ENCODE results near the gene MVB12A.

GRCh38 chr19:17429641-17430113 is 9.8 kb downstream of the MVB12A start:
- TF ChIP-seq RAD51 (IDR thresholded peaks at IDR 0.05) (no peak), RAD21 (IDR thresholded peaks at IDR 0.05; ENCODE audit: insufficient read depth, low read depth, low read length) (no peak), EP300 (IDR thresholded peaks at IDR 0.05; ENCODE audit: borderline replicate concordance in 1 of 2, control insufficient read depth in 1 of 2, low read depth in 2 of 2, low read length in 2 of 2) (no peak), POLR2A (IDR thresholded peaks at IDR 0.05; ENCODE audit: low read depth, low read length) (no peak), SIN3A (IDR thresholded peaks at IDR 0.05; ENCODE audit: low read depth, low read length) (no peak), NBN (IDR thresholded peaks at IDR 0.05) (no peak), POU2F2 (IDR thresholded peaks at IDR 0.05; ENCODE audit: borderline replicate concordance, low read depth, low read length) (no peak), NR2F1 (conservative IDR thresholded peaks at IDR 0.05) (no peak)
- TF ChIP-seq, protein P1, sequence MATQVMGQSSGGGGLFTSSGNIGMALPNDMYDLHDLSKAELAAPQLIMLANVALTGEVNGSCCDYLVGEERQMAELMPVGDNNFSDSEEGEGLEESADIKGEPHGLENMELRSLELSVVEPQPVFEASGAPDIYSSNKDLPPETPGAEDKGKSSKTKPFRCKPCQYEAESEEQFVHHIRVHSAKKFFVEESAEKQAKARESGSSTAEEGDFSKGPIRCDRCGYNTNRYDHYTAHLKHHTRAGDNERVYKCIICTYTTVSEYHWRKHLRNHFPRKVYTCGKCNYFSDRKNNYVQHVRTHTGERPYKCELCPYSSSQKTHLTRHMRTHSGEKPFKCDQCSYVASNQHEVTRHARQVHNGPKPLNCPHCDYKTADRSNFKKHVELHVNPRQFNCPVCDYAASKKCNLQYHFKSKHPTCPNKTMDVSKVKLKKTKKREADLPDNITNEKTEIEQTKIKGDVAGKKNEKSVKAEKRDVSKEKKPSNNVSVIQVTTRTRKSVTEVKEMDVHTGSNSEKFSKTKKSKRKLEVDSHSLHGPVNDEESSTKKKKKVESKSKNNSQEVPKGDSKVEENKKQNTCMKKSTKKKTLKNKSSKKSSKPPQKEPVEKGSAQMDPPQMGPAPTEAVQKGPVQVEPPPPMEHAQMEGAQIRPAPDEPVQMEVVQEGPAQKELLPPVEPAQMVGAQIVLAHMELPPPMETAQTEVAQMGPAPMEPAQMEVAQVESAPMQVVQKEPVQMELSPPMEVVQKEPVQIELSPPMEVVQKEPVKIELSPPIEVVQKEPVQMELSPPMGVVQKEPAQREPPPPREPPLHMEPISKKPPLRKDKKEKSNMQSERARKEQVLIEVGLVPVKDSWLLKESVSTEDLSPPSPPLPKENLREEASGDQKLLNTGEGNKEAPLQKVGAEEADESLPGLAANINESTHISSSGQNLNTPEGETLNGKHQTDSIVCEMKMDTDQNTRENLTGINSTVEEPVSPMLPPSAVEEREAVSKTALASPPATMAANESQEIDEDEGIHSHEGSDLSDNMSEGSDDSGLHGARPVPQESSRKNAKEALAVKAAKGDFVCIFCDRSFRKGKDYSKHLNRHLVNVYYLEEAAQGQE (IDR thresholded peaks at IDR 0.05; ENCODE audit: low read depth, low read length) = no peak
- TF ChIP-seq, protein P2, sequence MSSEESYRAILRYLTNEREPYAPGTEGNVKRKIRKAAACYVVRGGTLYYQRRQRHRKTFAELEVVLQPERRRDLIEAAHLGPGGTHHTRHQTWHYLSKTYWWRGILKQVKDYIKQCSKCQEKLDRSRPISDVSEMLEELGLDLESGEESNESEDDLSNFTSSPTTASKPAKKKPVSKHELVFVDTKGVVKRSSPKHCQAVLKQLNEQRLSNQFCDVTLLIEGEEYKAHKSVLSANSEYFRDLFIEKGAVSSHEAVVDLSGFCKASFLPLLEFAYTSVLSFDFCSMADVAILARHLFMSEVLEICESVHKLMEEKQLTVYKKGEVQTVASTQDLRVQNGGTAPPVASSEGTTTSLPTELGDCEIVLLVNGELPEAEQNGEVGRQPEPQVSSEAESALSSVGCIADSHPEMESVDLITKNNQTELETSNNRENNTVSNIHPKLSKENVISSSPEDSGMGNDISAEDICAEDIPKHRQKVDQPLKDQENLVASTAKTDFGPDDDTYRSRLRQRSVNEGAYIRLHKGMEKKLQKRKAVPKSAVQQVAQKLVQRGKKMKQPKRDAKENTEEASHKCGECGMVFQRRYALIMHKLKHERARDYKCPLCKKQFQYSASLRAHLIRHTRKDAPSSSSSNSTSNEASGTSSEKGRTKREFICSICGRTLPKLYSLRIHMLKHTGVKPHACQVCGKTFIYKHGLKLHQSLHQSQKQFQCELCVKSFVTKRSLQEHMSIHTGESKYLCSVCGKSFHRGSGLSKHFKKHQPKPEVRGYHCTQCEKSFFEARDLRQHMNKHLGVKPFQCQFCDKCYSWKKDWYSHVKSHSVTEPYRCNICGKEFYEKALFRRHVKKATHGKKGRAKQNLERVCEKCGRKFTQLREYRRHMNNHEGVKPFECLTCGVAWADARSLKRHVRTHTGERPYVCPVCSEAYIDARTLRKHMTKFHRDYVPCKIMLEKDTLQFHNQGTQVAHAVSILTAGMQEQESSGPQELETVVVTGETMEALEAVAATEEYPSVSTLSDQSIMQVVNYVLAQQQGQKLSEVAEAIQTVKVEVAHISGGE (CRISPR knock-in tag; IDR thresholded peaks at IDR 0.05) = no peak
- TF ChIP-seq, protein P3, sequence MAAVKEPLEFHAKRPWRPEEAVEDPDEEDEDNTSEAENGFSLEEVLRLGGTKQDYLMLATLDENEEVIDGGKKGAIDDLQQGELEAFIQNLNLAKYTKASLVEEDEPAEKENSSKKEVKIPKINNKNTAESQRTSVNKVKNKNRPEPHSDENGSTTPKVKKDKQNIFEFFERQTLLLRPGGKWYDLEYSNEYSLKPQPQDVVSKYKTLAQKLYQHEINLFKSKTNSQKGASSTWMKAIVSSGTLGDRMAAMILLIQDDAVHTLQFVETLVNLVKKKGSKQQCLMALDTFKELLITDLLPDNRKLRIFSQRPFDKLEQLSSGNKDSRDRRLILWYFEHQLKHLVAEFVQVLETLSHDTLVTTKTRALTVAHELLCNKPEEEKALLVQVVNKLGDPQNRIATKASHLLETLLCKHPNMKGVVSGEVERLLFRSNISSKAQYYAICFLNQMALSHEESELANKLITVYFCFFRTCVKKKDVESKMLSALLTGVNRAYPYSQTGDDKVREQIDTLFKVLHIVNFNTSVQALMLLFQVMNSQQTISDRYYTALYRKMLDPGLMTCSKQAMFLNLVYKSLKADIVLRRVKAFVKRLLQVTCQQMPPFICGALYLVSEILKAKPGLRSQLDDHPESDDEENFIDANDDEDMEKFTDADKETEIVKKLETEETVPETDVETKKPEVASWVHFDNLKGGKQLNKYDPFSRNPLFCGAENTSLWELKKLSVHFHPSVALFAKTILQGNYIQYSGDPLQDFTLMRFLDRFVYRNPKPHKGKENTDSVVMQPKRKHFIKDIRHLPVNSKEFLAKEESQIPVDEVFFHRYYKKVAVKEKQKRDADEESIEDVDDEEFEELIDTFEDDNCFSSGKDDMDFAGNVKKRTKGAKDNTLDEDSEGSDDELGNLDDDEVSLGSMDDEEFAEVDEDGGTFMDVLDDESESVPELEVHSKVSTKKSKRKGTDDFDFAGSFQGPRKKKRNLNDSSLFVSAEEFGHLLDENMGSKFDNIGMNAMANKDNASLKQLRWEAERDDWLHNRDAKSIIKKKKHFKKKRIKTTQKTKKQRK (IDR thresholded peaks at IDR 0.05; ENCODE audit: low read depth, low read length) = no peak
- TF ChIP-seq, protein P4, sequence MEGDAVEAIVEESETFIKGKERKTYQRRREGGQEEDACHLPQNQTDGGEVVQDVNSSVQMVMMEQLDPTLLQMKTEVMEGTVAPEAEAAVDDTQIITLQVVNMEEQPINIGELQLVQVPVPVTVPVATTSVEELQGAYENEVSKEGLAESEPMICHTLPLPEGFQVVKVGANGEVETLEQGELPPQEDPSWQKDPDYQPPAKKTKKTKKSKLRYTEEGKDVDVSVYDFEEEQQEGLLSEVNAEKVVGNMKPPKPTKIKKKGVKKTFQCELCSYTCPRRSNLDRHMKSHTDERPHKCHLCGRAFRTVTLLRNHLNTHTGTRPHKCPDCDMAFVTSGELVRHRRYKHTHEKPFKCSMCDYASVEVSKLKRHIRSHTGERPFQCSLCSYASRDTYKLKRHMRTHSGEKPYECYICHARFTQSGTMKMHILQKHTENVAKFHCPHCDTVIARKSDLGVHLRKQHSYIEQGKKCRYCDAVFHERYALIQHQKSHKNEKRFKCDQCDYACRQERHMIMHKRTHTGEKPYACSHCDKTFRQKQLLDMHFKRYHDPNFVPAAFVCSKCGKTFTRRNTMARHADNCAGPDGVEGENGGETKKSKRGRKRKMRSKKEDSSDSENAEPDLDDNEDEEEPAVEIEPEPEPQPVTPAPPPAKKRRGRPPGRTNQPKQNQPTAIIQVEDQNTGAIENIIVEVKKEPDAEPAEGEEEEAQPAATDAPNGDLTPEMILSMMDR (IDR thresholded peaks at IDR 0.05 in 2 of 3, conservative IDR thresholded peaks at IDR 0.05 in 1 of 3; ENCODE audit: control insufficient read depth in 2 of 3, extremely low read depth in 1 of 3, insufficient read depth in 1 of 3, low read depth in 3 of 3, low read length in 3 of 3) = no peak
- TF ChIP-seq, protein P5, sequence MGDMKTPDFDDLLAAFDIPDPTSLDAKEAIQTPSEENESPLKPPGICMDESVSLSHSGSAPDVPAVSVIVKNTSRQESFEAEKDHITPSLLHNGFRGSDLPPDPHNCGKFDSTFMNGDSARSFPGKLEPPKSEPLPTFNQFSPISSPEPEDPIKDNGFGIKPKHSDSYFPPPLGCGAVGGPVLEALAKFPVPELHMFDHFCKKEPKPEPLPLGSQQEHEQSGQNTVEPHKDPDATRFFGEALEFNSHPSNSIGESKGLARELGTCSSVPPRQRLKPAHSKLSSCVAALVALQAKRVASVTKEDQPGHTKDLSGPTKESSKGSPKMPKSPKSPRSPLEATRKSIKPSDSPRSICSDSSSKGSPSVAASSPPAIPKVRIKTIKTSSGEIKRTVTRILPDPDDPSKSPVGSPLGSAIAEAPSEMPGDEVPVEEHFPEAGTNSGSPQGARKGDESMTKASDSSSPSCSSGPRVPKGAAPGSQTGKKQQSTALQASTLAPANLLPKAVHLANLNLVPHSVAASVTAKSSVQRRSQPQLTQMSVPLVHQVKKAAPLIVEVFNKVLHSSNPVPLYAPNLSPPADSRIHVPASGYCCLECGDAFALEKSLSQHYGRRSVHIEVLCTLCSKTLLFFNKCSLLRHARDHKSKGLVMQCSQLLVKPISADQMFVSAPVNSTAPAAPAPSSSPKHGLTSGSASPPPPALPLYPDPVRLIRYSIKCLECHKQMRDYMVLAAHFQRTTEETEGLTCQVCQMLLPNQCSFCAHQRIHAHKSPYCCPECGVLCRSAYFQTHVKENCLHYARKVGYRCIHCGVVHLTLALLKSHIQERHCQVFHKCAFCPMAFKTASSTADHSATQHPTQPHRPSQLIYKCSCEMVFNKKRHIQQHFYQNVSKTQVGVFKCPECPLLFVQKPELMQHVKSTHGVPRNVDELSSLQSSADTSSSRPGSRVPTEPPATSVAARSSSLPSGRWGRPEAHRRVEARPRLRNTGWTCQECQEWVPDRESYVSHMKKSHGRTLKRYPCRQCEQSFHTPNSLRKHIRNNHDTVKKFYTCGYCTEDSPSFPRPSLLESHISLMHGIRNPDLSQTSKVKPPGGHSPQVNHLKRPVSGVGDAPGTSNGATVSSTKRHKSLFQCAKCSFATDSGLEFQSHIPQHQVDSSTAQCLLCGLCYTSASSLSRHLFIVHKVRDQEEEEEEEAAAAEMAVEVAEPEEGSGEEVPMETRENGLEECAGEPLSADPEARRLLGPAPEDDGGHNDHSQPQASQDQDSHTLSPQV (IDR thresholded peaks at IDR 0.05) = no peak
